Suprapubic skin (tissue), 4 donors: ENCODE results near the gene LIMA1. TPM values are rescaled to one million over a fixed set of nuclear protein-coding genes. Genes with fewer than 3 reads are reported as not detected.

ENCODE experiments used
- DNase-seq, 2 donors: peaks; one replicate each; pipeline ENCODE4 v3.0.0-alpha.2; 2019; ENCODE audit warnings: low spot score in 2 of 2
- H3K27ac ChIP-seq: fragments of 200-600 bp; sonication (generic); one replicate; pipeline ENCODE4 v1.5.1; 2019
- H3K27me3 ChIP-seq: fragments of 200-600 bp; sonication (generic); one replicate; pipeline ENCODE4 v1.5.1; 2019
- H3K36me3 ChIP-seq: fragments of 200-600 bp; sonication (generic); one replicate; pipeline ENCODE4 v1.5.1; 2019
- H3K4me1 ChIP-seq: fragments of 200-600 bp; sonication (generic); one replicate; pipeline ENCODE4 v1.5.1; 2019
- H3K4me3 ChIP-seq: fragments of 200-600 bp; sonication (generic); one replicate; pipeline ENCODE4 v1.5.1; 2019; ENCODE audit warnings: mild to moderate bottlenecking
- H3K9me3 ChIP-seq: fragments of 200-600 bp; sonication (generic); one replicate; pipeline ENCODE4 v1.5.1; 2019
- CTCF ChIP-seq, 2 donors: fragments of 200-600 bp in 1 of 2; fragments of 450-650 bp in 1 of 2; sonication (generic) in 1 of 2; IDR thresholded peaks; one replicate each; pipeline ENCODE4 v1.5.1; 2016 to 2019; ENCODE audit warnings: antibody characterized with exemption in 2 of 2, mild to moderate bottlenecking in 1 of 2, moderate library complexity in 1 of 2
- EP300 ChIP-seq: sonication (generic); formaldehyde crosslinking; IDR thresholded peaks from one replicate; pipeline ENCODE4 v1.6.1; 2017; ENCODE audit warnings: antibody characterized with exemption
- POLR2A ChIP-seq, 2 donors: fragments of 450-650 bp; IDR thresholded peaks; one replicate each; pipeline ENCODE4 v1.6.1; 2017; ENCODE audit warnings: antibody characterized with exemption in 2 of 2, mild to moderate bottlenecking in 2 of 2, moderate library complexity in 2 of 2
- POLR2AphosphoS5 ChIP-seq, 3 donors: sonication (generic); formaldehyde crosslinking; IDR thresholded peaks; one replicate each; pipeline ENCODE4 v1.6.1; 2017; ENCODE audit warnings: antibody characterized with exemption in 3 of 3
- WGBS: methylation state at CpG from one replicate; pipeline ENCODE4 v1.1.5; 2018; 5-methylcytosine and 5-hydroxymethylcytosine counted together
- total RNA-seq, 4 donors: library from RNA; depleted of rRNA; stranded (reverse); fragments of >200 nt; gene quantifications; one replicate each; pipeline ENCODE4 v1.1.0, GENCODE V29; 2016

The LIMA1 gene
- total RNA-seq, 4 donors from 2014 or later: 66.6 to 105 (median 89.6) TPM

GRCh38 chr12:50198829-50199228 lies 84.5 kb downstream of the LIMA1 start:
- no peaks in the 10 kb centered on the region for H3K27me3 ChIP-seq
- WGBS: 76% methylated on average over 5 of the region's 5 CpGs
- no peak overlapping the region for H3K27ac ChIP-seq
- no peaks in the 10 kb centered on the region for H3K9me3 ChIP-seq
- no peak for DNase-seq
- peaks cover 32% of the 10 kb centered on the region for H3K4me1 ChIP-seq
- no peak overlapping the region for H3K4me3 ChIP-seq
- H3K36me3 ChIP-seq: peaks cover 53% of the 10 kb centered on the region
- TF ChIP-seq EP300 (no peak), POLR2AphosphoS5 (IDR thresholded peaks at IDR 0.05) (no peak), POLR2A (IDR thresholded peaks at IDR 0.05) (no peak), CTCF (IDR thresholded peaks at IDR 0.05) (no peak)

- DNase-seq: no peak
- TF ChIP-seq EP300: no peak
- TF ChIP-seq POLR2A (IDR thresholded peaks at IDR 0.05): no peak
- 76% methylated on average over 5 of the region's 5 CpGs for WGBS
- Histone ChIP-seq H3K4me3 (no peak overlapping the region), H3K27me3 (no peaks in the 10 kb centered on the region), H3K27ac (no peak overlapping the region), H3K4me1 (peaks cover 27% of the 10 kb centered on the region), H3K9me3 (no peaks in the 10 kb centered on the region), H3K36me3 (peaks cover 52% of the 10 kb centered on the region)
Observed at GRCh38 chr12:50197297-50197727, 86.0 kb downstream of the LIMA1 start.

GRCh38 chr12:50196537-50196936 lies 86.8 kb downstream of the LIMA1 start:
- no peaks in the 10 kb centered on the region for H3K27me3 ChIP-seq
- no peak overlapping the region for H3K4me3 ChIP-seq
- peaks cover 20% of the 10 kb centered on the region for H3K4me1 ChIP-seq
- 41% methylated on average over 4 of the region's 4 CpGs for WGBS
- no peak for TF ChIP-seq CTCF (IDR thresholded peaks at IDR 0.05)
- no peak for TF ChIP-seq POLR2AphosphoS5 (IDR thresholded peaks at IDR 0.05)
- TF ChIP-seq POLR2A (IDR thresholded peaks at IDR 0.05): no peak
- no peak for TF ChIP-seq EP300
- peaks cover 58% of the 10 kb centered on the region for H3K36me3 ChIP-seq
- no peak for DNase-seq
- H3K9me3 ChIP-seq: no peaks in the 10 kb centered on the region
- no peak overlapping the region for H3K27ac ChIP-seq

GRCh38 chr12:50195832-50196231 lies 87.5 kb downstream of the LIMA1 start:
- TF ChIP-seq EP300 (no peak), POLR2A (IDR thresholded peaks at IDR 0.05) (no peak), POLR2AphosphoS5 (IDR thresholded peaks at IDR 0.05) (no peak), CTCF (IDR thresholded peaks at IDR 0.05) (no peak)
- peak overlapping the region; percentile 1 for H3K27ac ChIP-seq
- 59% methylated on average over 4 of the region's 4 CpGs for WGBS
- H3K4me3 ChIP-seq: no peak overlapping the region
- no peaks in the 10 kb centered on the region for H3K27me3 ChIP-seq
- H3K9me3 ChIP-seq: no peaks in the 10 kb centered on the region
- H3K4me1 ChIP-seq: peaks cover 13% of the 10 kb centered on the region
- H3K36me3 ChIP-seq: peaks cover 60% of the 10 kb centered on the region
- no peak for DNase-seq

GRCh38 chr12:50192908-50193307 lies 90.4 kb downstream of the LIMA1 start:
- Histone ChIP-seq H3K4me3 (no peak overlapping the region), H3K27me3 (no peaks in the 10 kb centered on the region), H3K4me1 (peaks cover 26% of the 10 kb centered on the region), H3K27ac (no peak overlapping the region), H3K9me3 (no peaks in the 10 kb centered on the region), H3K36me3 (peaks cover 36% of the 10 kb centered on the region)
- TF ChIP-seq POLR2AphosphoS5 (IDR thresholded peaks at IDR 0.05): no peak
- no peak for TF ChIP-seq POLR2A (IDR thresholded peaks at IDR 0.05)
- no peak for TF ChIP-seq CTCF (IDR thresholded peaks at IDR 0.05)
- no peak for TF ChIP-seq EP300
- 79% methylated on average over 5 of the region's 5 CpGs for WGBS
- DNase-seq: no peak

GRCh38 chr12:50192236-50192635 lies 91.1 kb downstream of the LIMA1 start:
- Histone ChIP-seq H3K27ac (no peak overlapping the region), H3K4me1 (peaks cover 32% of the 10 kb centered on the region), H3K27me3 (no peaks in the 10 kb centered on the region), H3K4me3 (no peak overlapping the region), H3K36me3 (peaks cover 32% of the 10 kb centered on the region), H3K9me3 (no peaks in the 10 kb centered on the region)
- no peak for TF ChIP-seq POLR2A (IDR thresholded peaks at IDR 0.05)
- TF ChIP-seq CTCF (IDR thresholded peaks at IDR 0.05): no peak
- no peak for TF ChIP-seq EP300
- no peak for TF ChIP-seq POLR2AphosphoS5 (IDR thresholded peaks at IDR 0.05)
- no peak for DNase-seq
- WGBS: 96% methylated on average over 4 of the region's 4 CpGs
